Nephron (organoid): ENCODE data around the gene FMNL2.

Experiments used
- H3K27ac Mint-ChIP-seq, 3 experiments: 2 replicates each; pipeline ENCODE4 v1.8.0; 2020; ENCODE audit warnings: mixed read lengths in 3 of 3, mild to moderate bottlenecking in 2 of 3, moderate library complexity in 1 of 3
- H3K27me3 Mint-ChIP-seq: 2 replicates; pipeline ENCODE4 v1.8.0; 2021; ENCODE audit warnings: low read depth, mild to moderate bottlenecking, moderate library complexity, mixed read lengths
- H3K36me3 Mint-ChIP-seq: 2 replicates; pipeline ENCODE4 v1.8.0; 2020; ENCODE audit warnings: low read depth, mixed read lengths
- H3K4me1 Mint-ChIP-seq: 2 replicates; pipeline ENCODE4 v1.8.0; 2020; ENCODE audit warnings: mixed read lengths
- H3K4me3 Mint-ChIP-seq, 3 experiments: 2 replicates each; pipeline ENCODE4 v1.8.0; 2020; ENCODE audit warnings: mild to moderate bottlenecking in 3 of 3, mixed read lengths in 3 of 3, moderate library complexity in 2 of 3
- H3K9me3 Mint-ChIP-seq: 2 replicates; pipeline ENCODE4 v1.8.0; 2020; ENCODE audit warnings: mixed read lengths
- CTCF ChIP-seq, 3 experiments: fragments of 200-600 bp; sonication (generic); IDR thresholded peaks; one replicate each; pipeline ENCODE4 v1.5.0; 2021; ENCODE audit warnings: antibody characterized with exemption in 3 of 3; ENCODE audit not compliant: unreplicated experiment in 3 of 3

The FMNL2 gene

GRCh38 chr2:152427902-152428301 is 92.9 kb downstream of the FMNL2 start:
- peaks cover 81% of the 10 kb centered on the region for H3K4me1 Mint-ChIP-seq
- no peak for TF ChIP-seq CTCF (IDR thresholded peaks at IDR 0.05; ENCODE audit: unreplicated experiment in 3 of 3)
- H3K27me3 Mint-ChIP-seq = no peaks in the 10 kb centered on the region
- H3K36me3 Mint-ChIP-seq = no peaks in the 10 kb centered on the region
- H3K27ac Mint-ChIP-seq = peak overlapping the region; percentile 17 to 47 (median 39)
- peak overlapping the region in 1 of 3 experiments; percentile 19 for H3K4me3 Mint-ChIP-seq
- no peaks in the 10 kb centered on the region for H3K9me3 Mint-ChIP-seq

GRCh38 chr2:152428800-152429582 is 94.0 kb downstream of the FMNL2 start:
- H3K4me3 Mint-ChIP-seq = no peak overlapping the region
- peak overlapping the region; percentile 17 to 57 (median 47) for H3K27ac Mint-ChIP-seq
- peaks cover 87% of the 10 kb centered on the region for H3K4me1 Mint-ChIP-seq
- no peaks in the 10 kb centered on the region for H3K9me3 Mint-ChIP-seq
- no peak for TF ChIP-seq CTCF (IDR thresholded peaks at IDR 0.05; ENCODE audit: unreplicated experiment in 3 of 3)
- no peaks in the 10 kb centered on the region for H3K27me3 Mint-ChIP-seq
- no peaks in the 10 kb centered on the region for H3K36me3 Mint-ChIP-seq

- TF ChIP-seq CTCF (IDR thresholded peaks at IDR 0.05; ENCODE audit: unreplicated experiment in 3 of 3) = no peak
- Mint-ChIP-seq H3K9me3 (no peaks in the 10 kb centered on the region), H3K4me1 (peaks cover 89% of the 10 kb centered on the region), H3K4me3 (no peak overlapping the region), H3K36me3 (no peaks in the 10 kb centered on the region), H3K27ac (peak overlapping the region; percentile 17 to 49 (median 25)), H3K27me3 (no peaks in the 10 kb centered on the region)
These were observed 95.9 kb downstream of the FMNL2 start for GRCh38 chr2:152430876-152431275.

GRCh38 chr2:152431370-152432098 is 96.6 kb downstream of the FMNL2 start:
- no peaks in the 10 kb centered on the region for H3K9me3 Mint-ChIP-seq
- TF ChIP-seq CTCF (IDR thresholded peaks at IDR 0.05; ENCODE audit: unreplicated experiment in 3 of 3) = no peak
- H3K27me3 Mint-ChIP-seq = no peaks in the 10 kb centered on the region
- H3K4me1 Mint-ChIP-seq = peaks cover 82% of the 10 kb centered on the region
- H3K4me3 Mint-ChIP-seq = peak overlapping the region in 1 of 3 experiments; percentile 1
- H3K27ac Mint-ChIP-seq = peak overlapping the region; percentile 49 to 65 (median 63)
- H3K36me3 Mint-ChIP-seq = no peaks in the 10 kb centered on the region

GRCh38 chr2:152432206-152432653 is 97.3 kb downstream of the FMNL2 start:
- Mint-ChIP-seq H3K36me3 (no peaks in the 10 kb centered on the region), H3K4me3 (peak overlapping the region in 2 of 3 experiments; percentile 1), H3K4me1 (peaks cover 80% of the 10 kb centered on the region), H3K9me3 (no peaks in the 10 kb centered on the region), H3K27ac (peak overlapping the region; percentile 49 to 65 (median 63)), H3K27me3 (no peaks in the 10 kb centered on the region)
- TF ChIP-seq CTCF (IDR thresholded peaks at IDR 0.05; ENCODE audit: unreplicated experiment in 3 of 3) = no peak
